ENCODE data around the gene NKD1.

NKD1 gene

DNA sequence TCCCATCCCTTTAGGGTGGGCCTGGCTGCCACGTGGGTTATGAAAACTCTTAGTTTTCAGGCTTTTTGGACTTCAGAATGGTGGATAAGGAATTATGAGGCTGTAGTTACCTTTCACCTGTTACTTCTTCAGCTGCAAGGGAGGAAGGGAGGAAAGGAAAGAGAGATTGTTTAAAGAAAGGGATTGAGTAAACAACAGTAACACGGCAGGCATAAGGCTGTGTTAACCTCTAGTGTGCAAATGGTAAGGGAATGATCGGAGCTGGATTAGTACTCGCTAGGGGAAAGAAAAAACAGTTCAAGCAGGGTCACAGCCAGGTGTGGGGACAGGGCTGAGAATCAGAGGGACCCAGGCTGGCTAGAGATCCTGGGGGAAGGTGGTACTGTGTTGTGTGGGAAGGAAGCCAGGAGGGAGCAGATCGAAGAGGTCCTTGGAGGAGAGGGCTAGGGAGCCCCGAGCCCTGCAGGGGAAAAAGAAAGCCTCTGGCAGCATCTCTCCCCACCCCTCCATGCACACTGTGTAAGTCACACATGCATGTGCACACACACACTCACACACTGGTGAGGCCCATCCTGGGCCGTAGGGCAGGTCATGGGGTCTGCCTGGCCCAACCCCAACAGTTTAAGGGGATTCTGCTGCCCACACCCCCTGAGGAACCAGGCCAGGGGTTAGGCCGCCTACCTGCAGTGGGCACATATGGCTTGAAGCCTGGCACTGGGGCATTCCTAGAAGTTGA lies 83.2 kb downstream of the NKD1 start:
- no peak for DNase-seq (ENCODE audit: low read depth)

DNA sequence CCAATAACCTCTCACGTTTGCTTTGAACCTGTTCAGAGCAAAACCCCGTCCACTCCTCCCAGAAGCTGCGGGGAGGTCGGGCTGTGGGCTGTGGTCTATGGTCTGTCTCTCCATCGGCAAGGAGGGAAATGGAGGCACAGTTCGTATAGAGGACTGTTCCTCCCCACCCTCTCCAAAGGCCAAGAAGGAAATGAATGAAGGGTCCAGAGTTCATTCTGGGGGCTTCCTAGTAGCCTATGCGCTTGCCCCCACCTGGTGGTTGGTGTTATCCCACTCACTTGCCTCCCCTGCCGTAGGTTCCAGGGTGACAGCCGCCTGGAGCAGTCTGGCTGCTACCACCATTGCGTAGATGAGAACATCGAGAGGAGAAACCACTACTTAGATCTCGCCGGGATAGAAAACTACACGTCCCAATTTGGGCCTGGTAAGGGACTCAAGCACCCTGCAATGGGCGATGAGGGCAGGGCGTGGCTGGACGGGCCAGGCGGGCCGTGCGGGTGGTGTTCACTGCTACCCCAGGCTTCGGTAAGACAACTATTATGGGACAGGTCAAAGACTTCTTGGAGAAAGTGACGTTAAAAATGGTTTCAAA lies 83.9 kb downstream of the NKD1 start:
- no peak for DNase-seq (ENCODE audit: low read depth)

DNA sequence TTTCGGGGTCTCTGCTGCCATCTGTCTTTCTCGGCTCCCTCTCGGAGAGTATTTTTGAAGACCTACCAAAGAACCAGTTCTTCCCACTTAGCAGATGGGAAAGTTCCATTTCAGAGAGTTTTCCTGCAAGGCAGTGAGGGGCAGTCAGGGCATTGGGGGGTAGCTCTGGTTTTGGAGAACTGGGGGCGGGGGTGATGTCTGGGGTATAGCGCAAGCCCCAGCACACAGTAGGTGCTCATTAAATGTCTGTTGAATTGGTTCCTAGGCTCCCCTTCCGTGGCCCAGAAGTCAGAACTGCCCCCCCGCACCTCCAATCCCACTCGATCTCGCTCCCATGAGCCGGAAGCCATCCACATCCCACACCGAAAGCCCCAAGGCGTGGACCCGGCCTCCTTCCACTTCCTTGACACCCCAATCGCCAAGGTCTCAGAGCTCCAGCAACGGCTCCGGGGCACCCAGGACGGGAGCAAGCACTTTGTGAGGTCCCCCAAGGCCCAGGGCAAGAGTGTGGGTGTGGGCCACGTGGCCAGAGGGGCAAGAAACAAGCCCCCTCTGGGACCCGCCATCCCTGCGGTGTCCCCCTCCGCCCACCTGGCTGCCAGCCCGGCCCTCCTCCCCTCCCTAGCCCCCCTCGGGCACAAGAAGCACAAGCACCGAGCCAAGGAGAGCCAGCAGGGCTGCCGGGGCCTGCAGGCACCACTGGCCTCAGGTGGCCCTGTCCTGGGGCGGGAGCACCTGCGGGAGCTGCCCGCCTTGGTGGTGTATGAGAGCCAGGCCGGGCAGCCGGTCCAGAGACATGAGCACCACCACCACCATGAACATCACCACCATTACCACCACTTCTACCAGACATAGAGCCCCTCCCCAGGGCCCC lies 85.0 kb downstream of the NKD1 start:
- DNase-seq (ENCODE audit: low read depth), result no peak

DNA sequence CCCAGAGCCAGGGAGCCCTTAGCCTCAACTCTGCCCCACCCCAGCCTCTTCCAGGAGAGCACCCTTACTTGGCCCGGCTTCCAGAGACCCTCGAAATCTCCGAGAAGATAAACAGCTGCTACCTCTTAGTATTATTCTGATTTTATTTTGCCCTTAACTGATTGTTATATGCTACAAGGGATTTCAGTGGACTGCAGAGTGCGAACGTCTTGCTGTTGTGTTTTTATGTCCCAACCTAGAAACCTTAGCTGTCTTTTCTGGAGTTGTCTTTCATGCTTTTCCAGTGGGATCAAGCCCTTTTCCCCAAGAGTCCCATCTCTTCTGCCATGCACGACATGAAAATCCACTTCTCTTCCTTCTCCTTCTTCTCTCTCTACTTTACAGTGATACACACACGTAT lies 85.9 kb downstream of the NKD1 start:
- DNase-seq (ENCODE audit: low read depth), result no peak

DNA sequence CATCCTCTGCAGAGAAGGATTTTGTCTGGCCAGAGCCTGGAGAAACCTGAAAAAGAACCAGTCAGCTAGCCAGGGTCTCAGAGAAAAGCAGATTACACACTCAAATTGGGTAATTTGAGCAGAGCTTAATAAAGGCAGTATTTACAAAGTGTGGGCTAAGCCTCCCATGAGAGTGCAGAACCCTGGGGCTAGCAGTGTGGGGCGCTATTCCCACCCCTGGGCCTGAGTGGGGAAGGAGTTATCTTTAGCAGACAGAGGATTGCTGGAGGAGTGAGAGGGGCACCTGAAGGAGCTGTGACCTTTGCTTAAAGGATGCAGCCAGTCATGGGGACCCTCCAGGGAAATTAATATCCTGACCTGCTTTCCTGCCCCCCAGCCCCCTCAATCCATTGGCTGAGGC lies 86.8 kb downstream of the NKD1 start:
- DNase-seq (ENCODE audit: low read depth), result no peak

DNA sequence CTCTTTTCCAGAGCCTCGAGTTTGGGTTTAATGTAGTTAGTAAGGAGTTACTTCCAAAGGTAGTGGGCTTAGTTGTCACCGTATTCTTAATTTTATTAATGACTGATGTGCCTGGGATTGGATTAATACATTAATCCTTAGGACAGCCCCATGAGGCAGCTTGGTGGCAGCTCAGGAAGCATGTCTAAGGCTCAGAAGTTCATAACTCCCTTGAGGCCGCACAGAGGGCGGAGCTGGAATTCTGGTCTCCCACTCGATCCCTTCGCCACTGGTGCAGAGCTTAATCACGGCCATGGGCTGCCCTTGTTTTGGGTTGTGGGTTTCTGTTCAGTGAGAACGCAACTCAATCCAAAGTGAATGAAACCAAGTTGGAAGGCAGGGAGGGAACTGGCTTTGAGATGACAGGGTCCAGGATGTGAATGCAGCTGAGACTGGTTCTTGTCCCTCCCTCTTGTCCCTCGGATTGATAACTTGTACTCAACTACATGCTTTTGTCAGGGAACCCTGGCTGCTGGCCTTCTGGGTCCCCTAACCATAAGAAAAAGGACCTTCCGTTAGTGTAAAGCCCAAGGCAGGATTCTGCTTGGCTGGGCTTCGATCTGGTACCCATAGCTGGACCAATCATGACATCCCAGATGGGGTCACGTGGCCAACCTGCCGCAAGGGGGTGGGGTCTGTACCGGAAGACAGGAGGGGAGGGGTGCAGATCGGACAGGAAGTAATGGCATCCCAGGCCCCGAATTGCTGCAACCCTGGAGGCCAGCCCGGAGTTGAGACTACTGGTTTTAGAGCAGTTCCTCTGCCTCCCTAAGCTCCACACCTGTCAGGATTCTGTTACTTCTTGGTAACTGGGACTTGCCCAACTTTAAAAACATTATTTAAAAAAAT lies 87.6 kb downstream of the NKD1 start:
- DNase-seq (ENCODE audit: low read depth), result no peak

DNA sequence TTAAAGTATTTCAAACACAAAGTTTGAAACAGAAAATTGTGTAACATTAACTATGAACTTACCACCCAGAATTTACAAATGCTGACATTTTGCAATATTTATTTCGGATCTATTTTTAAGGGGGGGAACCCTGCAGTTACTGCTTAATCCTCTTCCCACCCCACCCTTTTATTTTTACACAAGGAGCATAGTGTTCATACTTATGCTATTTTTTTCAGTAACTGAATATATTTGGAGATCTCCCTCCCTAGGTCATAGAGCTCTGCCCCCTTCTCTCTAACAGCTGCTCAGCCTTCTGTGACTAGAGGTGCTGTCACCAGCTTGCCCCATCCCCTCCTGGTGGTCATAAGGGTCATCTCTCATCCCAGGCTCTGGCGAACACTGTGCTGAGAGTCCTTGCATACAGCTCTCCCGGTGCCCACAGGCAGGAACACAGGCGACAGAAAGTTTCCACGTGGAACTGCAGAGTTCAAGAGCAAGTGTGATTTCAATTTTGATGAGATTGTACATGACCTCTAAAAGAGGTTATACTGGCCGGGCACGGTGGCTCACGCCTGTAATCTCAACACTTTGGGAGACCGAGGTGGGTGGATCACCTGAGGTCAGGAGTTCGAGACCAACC lies 88.7 kb downstream of the NKD1 start:
- DNase-seq (ENCODE audit: low read depth), result no peak

DNA sequence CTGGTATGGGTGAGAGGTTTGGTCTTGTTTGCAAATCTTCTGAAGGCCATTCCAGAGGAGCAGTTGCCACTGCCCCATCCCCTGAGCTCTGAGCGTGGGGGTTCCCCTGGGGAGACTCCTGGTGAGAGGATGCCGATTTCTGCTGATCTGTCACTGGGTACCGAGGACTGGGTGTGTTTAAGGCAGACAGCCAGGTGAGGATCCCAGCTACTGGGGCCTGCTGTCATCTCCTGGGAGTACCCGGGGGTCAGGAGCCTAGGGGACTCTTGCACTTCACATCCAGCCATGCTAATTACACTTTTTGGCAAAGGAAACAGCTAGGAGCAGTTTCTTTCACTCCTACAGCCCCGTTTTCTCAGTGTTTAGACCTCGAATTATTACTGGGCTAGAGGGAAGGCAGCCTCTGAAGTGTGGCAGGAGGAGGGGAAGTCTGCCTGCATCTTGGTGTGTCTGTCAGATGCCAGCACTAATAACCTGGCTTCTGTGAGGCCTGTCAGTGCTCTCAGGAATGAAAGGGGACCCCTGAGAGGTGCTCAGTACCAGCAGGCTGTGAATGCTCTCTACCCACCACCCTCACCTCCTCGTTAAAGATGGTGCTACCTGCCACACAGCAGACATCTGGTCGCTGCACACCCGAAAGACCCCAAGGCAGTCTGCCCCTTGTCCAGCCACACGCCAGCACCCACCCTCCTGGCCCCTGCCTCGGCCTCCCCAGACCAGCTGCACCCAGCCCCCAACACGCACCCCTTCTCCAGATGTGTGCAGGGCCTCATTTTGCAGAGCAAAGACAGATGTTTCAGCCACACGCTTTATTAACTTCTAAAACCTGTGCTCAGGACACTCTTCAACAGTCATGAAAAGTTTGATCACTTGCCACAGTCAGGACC lies 89.8 kb downstream of the NKD1 start:
- no peak for DNase-seq (ENCODE audit: low read depth)

DNA sequence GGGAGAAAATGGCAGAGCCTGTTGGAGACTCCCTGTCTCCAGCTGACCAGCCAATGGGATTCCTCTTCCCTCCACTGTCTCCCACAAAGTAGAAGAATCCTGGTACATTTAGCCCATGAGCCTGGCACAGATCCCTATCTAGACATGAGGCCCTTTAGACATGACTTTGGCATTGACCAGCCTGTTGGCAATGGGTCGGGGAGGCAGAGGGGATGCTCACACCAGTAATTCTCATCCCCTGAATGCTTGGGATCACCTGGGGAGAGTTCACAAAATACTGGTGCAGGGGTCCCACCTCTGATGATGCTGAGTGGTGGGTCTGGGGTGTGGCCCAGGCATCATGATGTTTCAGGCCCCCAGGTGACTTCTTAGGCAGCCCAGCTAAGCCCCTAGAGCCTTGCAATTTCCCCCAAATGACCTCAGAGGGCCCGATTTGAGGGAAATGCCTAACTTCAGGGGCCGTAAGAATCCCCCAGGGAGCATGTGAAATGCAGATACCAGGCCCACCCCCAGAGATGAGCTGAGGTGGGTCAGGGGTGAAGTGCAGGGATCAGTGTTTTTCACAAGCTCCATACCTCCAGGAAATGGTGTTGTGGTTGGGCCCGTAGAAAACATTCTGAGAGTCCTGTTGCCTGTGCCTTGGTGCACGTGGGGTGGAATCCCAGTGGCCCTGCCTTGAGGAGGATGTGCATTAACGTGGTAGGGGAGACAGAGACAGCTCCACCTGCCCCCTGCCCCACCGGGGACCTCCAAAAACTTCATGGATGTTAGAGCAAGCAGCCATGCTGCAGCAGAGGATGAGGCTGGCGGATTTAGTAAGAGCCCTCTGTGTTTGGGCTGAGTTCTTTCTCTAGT lies 90.8 kb downstream of the NKD1 start:
- DNase-seq (ENCODE audit: low read depth), result no peak

DNA sequence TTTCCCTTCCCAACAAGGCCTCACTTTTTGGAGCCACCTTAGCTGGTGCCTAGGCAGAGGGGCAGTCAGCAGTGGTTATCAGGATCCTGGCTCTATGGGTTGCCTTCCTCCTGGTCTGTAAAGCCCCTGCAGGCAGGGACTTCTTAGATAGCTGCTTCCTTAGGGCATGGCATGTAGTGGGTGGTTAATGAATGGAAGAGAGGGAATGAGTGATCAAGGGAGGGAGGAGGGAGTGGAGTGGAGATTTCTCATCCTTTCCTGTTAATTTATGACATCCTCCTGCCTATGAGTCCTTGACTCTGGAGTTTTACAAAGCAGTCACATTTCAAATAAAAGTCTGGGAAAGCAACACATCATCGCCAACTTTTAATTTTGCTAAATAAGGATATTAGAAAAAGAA lies 92.2 kb downstream of the NKD1 start:
- no peak for DNase-seq (ENCODE audit: low read depth)

DNA sequence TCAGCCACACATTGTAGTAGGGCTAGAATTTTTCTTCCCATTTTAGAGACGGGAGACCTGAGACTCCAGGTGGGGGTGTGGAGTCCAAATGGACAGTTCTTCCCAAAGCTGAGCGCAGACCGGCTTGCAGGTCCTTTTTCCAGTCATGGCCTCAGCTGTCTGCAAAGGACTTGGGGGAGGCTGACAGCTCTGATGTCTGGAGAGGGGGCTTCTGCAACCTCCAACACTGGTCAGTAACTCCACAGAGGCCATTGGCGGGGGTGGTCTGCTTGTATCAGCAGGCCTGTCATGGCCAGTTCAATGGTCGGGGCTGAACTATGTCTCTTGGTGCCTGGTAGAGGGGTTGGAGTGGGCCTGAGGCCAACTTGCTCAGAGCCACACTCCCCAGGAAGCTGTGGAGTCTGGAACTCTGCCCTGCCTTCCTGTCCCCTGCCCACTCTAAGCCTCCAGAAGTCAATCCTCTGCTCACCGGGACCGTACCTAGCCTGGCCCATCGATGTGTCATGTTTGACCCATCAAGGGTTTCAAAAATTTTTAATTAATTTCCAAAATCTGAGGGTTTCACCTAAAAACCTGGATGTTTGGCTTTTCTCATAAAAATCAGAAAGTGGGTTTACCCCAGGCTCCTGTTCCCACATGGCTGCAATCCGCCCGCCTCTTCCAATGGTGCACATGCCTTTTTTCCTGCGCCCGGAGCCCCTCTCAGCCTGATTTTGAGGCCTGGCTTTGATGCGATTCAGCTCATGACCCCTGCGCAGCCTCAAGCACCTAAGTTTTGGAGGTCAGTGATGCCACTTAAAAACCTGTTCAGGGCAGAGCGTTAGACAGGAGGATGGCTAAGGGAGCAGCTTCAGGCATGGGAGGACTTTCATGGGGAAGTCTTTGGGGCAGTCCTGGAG lies 93.0 kb downstream of the NKD1 start:
- DNase-seq (ENCODE audit: low read depth), result no peak

DNA sequence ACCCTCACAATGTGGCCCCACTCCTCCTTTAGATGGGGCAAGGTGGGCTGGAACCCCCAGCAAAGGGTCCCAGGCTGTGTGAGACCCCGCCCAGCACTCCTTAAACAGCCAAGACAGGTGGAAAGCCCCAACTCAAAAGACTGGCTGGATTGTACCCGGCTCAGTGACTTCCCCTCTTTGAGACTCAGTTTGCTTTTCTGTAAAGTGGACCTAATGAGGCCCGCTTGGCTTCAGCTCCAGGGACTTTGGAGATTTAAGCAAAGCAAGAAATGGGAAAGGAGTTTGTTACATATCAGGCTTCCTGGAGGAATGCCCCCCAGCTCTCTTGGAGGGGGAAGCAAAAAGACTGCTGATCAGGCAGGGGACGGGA lies 93.6 kb downstream of the NKD1 start:
- DNase-seq (ENCODE audit: low read depth), result no peak

DNA sequence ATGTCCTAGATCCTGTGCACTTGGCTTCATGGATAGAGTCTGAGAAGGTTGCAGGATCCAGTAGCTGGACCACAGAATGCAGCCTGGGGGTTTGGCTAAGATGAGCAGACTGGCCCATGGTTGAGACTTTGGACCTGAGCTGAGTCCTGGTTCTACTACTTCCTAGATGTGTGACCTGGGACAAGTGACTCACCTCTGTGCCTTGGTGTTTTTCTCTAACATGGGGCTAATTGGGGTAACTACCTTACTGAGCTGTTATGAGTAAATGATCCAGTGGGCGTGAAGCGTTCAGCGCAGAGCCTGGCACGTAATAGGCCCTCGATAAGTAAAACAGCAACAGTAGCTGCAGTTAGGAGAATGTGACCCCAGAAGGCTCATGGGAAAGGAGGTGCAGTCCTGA lies 94.2 kb downstream of the NKD1 start:
- DNase-seq (ENCODE audit: low read depth), result no peak

DNA sequence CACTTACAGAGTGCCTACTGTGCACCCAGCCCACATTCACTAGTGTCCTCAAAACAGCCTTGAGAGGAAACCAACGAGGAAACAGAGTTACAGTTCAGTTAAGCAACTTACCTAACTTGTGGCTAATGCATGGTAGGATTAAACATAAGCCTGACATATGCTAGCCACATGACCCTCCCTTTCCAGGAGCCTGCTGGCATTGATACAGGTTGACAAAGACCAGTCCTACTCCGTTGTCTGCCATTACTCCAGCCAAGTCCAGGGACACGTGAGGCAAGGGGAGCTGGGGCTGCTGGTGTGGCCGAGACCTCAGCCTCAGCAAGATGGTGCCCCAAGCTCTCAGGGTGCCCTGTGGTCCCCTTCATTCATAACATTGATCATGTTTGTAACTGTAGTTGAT lies 95.0 kb downstream of the NKD1 start:
- no peak for DNase-seq (ENCODE audit: low read depth)

DNA sequence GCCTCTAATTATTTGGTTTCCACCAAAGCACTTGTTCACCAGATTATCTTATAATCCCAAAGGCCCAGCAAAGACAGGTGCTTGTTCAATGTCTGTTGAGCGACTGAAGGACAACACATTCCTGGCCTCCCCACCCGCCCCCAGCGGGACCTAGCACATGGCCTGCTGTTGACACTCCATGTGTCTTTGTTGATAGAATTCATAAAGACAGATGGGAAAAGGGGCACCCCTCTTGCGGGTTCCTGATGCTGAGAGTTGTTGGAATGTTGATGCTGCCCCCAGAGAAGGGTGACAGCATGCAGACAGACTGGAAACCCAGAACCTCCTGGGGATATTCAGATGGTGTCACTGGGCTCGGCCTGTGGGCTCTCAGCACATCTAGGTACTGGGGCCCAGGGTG lies 96.0 kb downstream of the NKD1 start:
- no peak for DNase-seq (ENCODE audit: low read depth)

DNA sequence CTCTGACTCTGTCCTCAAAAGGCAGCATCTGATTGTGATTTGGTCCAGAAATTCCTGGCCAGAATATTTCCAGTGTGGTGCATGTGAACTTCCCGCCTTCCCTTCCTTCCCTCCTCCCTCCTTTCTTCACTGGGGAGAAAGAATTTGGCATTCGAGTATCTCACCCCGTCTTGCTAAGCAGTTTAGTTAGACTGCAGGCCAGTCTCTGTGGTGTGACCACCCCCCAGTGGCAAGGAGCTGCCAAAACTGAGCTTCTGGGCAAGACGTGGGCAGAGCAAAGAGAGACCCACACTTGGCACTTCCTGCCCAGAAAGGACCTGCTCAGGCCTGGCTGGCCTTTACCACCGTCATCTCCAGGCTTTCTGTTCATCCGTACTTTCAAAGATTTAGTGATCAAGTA lies 96.5 kb downstream of the NKD1 start:
- DNase-seq (ENCODE audit: low read depth), result no peak

DNA sequence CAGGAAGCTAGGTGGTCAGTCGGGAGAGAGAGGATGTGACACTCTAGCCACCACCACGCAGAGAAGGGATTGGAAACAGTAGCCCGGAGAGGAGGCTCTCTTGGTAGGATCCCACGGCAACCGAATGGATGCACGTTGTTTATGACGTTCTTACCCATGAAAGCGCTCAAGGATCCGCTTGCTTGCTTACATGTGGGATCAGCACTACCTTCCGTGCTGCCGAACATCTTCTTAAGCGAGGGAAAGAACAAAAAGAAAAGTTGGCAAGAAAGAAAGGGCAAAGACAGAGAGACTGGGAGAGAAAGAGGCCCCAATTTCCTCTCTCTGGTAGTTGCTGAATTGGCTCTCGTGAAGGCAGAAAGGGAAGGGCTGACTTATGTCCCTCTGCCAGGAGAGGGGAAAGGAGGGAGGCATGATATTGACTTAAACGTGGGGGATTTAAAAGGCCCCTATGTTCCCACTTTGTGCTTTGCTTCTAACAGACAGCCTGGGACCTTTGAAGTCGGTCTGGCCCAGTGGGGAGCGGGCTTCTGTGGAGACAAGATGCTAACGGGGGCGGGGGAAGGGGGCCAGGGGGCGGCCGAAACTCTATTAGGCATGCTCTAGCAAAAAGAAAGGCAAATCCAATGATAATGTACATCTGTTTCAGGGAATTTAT lies 97.5 kb downstream of the NKD1 start:
- DNase-seq (ENCODE audit: low read depth), result no peak

DNA sequence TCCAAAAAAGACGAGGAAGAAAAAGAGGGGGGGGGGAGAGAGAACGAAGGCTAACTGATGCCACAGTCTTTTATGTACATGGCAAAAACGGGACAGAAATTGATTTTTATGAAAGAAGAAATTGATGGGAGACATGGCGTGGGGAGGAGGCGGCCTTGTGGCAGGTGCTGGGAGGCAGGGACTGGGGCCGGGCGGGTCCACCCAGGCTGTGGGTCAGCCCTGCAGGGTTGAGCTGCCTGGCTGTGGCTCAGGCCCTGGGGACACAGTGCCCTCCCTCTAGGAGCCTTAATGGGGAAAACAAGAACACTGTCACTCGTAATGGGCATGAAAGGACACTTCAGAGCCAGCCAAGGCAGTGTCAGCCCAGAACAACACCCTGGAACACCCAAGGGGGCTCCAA lies 98.1 kb downstream of the NKD1 start:
- no peak for DNase-seq (ENCODE audit: low read depth)

All from non-pigmented ciliary epithelial cell (primary cell).